ENCODE data around the gene VANGL1. TPM values are rescaled to one million over a fixed set of nuclear protein-coding genes. Genes with fewer than 3 reads are reported as not detected.

VANGL1 gene
- total RNA-seq, 1 donor from 2014 or later: 15.3 TPM

GRCh38 chr1:115729756-115730155, 88.0 kb downstream of the VANGL1 start:
- Mint-ChIP-seq H3K4me1 (ENCODE audit: unreplicated experiment) (peaks cover 24% of the 10 kb centered on the region), H3K4me3 (no peak overlapping the region), H3K27ac (no peak overlapping the region), H3K36me3 (no peaks in the 10 kb centered on the region), H3K27me3 (no peaks in the 10 kb centered on the region), H3K9me3 (no peaks in the 10 kb centered on the region)
- DNase-seq (ENCODE audit: extremely low spot score, unreplicated experiment): no peak
- TF ChIP-seq, protein P1, sequence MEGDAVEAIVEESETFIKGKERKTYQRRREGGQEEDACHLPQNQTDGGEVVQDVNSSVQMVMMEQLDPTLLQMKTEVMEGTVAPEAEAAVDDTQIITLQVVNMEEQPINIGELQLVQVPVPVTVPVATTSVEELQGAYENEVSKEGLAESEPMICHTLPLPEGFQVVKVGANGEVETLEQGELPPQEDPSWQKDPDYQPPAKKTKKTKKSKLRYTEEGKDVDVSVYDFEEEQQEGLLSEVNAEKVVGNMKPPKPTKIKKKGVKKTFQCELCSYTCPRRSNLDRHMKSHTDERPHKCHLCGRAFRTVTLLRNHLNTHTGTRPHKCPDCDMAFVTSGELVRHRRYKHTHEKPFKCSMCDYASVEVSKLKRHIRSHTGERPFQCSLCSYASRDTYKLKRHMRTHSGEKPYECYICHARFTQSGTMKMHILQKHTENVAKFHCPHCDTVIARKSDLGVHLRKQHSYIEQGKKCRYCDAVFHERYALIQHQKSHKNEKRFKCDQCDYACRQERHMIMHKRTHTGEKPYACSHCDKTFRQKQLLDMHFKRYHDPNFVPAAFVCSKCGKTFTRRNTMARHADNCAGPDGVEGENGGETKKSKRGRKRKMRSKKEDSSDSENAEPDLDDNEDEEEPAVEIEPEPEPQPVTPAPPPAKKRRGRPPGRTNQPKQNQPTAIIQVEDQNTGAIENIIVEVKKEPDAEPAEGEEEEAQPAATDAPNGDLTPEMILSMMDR (conservative IDR thresholded peaks at IDR 0.05): no peak

DNA sequence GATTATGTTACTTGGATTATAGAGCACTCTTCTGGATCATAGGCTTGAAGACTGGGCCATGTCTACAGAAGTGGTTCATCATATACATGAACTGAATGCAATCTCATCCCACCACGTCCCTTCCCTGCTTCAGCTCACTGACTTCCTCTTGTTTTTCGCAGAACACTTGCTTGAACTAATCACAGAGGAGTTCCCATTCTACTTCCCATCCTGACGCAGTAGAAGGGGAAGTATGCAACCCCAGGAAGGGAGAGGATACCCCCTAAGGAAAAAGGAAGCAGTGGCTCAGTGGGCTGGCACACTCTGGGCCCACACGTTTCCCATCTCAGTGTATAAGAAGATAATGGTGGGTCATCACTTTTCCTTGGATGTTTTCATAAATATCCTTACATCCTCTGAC, 90.5 kb downstream of the VANGL1 start:
- no peaks in the 10 kb centered on the region for H3K27me3 Mint-ChIP-seq

GRCh38 chr1:115740811-115741210, 99.0 kb downstream of the VANGL1 start:
- no peak overlapping the region for H3K4me3 Mint-ChIP-seq
- no peak overlapping the region for H3K27ac Mint-ChIP-seq
- H3K27me3 Mint-ChIP-seq: peaks cover 3% of the 10 kb centered on the region
- H3K36me3 Mint-ChIP-seq: no peaks in the 10 kb centered on the region
- H3K9me3 Mint-ChIP-seq: no peaks in the 10 kb centered on the region
- TF ChIP-seq, protein P1 (conservative IDR thresholded peaks at IDR 0.05): no peak
- no peak for DNase-seq (ENCODE audit: extremely low spot score, unreplicated experiment)
- H3K4me1 Mint-ChIP-seq (ENCODE audit: unreplicated experiment): no peaks in the 10 kb centered on the region

More for the DNA sequence above, 90.5 kb downstream of the VANGL1 start:
- no peak for DNase-seq (ENCODE audit: extremely low spot score, unreplicated experiment)
- no peaks in the 10 kb centered on the region for H3K9me3 Mint-ChIP-seq
- no peak overlapping the region for H3K4me3 Mint-ChIP-seq
- H3K27ac Mint-ChIP-seq: no peak overlapping the region
- TF ChIP-seq, protein P1 (conservative IDR thresholded peaks at IDR 0.05): no peak
- H3K36me3 Mint-ChIP-seq: no peaks in the 10 kb centered on the region
- H3K4me1 Mint-ChIP-seq (ENCODE audit: unreplicated experiment): peaks cover 13% of the 10 kb centered on the region

DNA sequence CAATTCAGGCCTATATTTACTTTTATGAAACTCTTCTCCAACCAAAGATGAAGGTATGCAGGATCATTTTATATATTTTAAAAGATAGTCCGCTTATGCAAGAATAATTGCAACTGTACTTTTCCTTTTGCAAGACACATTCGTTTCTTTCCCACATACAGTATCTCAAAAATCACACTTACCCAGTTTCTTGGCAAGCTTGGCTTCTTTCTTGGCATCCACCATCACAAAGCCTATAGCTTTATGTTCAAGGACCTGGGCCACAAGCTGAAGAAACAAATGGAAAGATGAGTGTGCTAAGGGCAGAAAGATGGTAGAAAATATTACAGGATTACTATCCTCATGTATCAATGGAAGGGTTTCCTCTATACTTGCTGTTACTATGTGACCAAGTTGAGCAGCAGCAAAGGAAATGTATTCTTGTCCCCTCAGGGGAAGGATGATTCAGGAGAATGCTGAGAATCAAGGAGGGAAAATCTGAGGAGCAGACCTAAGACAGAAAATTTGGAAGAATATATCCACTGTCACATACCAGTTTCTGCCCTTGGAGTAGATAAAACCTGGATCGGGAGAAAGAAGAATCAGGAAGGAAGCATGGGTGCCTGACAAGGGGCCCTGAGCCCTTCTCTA, 103.0 kb downstream of the VANGL1 start:
- no peaks in the 10 kb centered on the region for H3K36me3 Mint-ChIP-seq
- H3K27me3 Mint-ChIP-seq: no peaks in the 10 kb centered on the region
- no peak overlapping the region for H3K27ac Mint-ChIP-seq
- H3K4me3 Mint-ChIP-seq: no peak overlapping the region
- peaks cover 6% of the 10 kb centered on the region for H3K9me3 Mint-ChIP-seq
- peaks cover 4% of the 10 kb centered on the region for H3K4me1 Mint-ChIP-seq (ENCODE audit: unreplicated experiment)
- TF ChIP-seq, protein P1 (conservative IDR thresholded peaks at IDR 0.05): no peak
- DNase-seq (ENCODE audit: extremely low spot score, unreplicated experiment): no peak

DNA sequence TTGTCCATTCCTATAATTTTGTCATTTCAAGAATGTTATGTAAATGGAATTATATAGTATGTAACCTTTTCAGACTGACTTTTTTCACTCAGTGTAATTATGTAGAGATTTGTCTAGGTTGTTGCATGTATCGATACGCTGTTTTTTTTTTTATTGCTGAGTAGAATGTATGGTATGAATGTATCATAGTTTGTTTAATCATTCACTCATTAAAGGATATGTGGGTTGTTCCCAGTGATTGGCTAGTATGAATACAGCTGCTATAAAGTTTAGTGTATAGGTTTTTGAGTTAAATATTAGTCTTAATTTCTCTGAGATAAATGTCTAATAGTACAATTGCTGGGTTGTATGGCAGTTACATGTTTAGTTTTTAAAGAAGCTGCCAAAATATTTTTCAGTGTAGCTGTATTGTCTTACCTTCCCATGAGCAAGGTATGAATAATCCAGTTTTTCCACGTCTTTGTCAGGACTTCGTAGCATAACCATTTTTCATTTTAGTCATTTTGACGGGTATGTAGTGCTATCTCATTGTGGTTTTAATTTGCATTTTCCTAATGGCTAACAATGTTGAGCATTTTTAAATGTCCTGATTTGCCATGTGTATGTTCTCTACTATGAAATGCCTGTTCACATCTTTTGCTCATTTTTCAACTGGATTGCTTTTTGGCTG, 104.4 kb downstream of the VANGL1 start:
- no peaks in the 10 kb centered on the region for H3K27me3 Mint-ChIP-seq
- peaks cover 6% of the 10 kb centered on the region for H3K9me3 Mint-ChIP-seq
- no peak for DNase-seq (ENCODE audit: extremely low spot score, unreplicated experiment)
- H3K36me3 Mint-ChIP-seq: no peaks in the 10 kb centered on the region
- peaks cover 4% of the 10 kb centered on the region for H3K4me1 Mint-ChIP-seq (ENCODE audit: unreplicated experiment)
- TF ChIP-seq, protein P1 (conservative IDR thresholded peaks at IDR 0.05): no peak
- H3K4me3 Mint-ChIP-seq: no peak overlapping the region
- H3K27ac Mint-ChIP-seq: no peak overlapping the region

Other genes starting within 250 kb of the VANGL1 start
- 0.14 TPM in 1 of 2 replicates, not detected in the other for gene CASQ2, start 126.7 kb downstream of the VANGL1 start, total RNA-seq (ENCODE audit: low replicate concordance)
- 0.26 and 1.1 TPM in 2 replicates for gene NHLH2, start 199.2 kb downstream of the VANGL1 start, total RNA-seq (ENCODE audit: low replicate concordance)

All from type B pancreatic cell (in vitro differentiated cells).